GM10847 (cell line): Measurements from ENCODE around the gene DIDO1.

Experiments used
- POLR2A ChIP-seq: IDR thresholded peaks from 2 replicates; pipeline ENCODE4 v1.6.1; 2011; ENCODE audit not compliant: insufficient read length; ENCODE audit errors: extremely low read depth

The DIDO1 gene

GRCh38 chr20:62944746-62945145 lies 18.4 kb upstream of the DIDO1 start:
- TF ChIP-seq POLR2A, result no peak

- TF ChIP-seq POLR2A, result no peak
Measured at GRCh38 chr20:62944184-62944583, 17.9 kb upstream of the DIDO1 start.

DNA sequence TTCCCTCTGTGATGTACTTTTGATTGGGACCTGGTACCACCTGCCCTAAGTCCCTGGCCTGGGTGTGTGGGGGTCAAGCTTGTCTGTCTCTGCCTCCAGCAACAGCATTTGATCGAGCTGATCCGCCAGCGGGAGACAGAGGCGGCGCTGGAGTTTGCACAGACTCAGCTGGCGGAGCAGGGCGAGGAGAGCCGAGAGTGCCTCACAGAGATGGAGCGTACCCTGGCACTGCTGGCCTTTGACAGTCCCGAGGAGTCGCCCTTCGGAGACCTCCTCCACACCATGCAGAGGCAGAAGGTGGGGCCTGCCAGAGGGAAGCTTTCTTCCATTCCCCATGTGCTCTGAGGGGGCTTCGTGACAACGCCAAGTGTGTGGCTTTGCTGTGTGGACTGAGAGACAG lies 17.1 kb upstream of the DIDO1 start:
- TF ChIP-seq POLR2A, result no peak

DNA sequence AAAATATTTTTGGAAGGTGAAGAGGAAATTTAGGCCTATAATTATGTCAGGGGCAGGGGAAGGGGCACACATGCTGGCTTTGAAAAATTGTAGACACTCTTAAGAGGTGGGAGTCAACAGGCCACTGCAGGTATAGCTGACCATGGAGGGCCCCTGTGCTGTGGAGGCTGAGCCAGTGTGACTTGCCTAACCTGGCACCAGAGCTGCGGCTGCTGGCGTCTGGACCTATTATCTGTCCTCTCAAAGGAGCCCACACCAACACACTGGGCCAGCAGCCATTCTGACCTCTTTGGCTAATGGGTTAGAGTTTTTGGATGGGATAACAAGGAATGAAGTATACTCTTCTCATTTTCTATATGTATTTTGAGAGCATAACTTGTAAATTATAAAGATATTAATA lies 16.2 kb upstream of the DIDO1 start:
- no peak for TF ChIP-seq POLR2A

DNA sequence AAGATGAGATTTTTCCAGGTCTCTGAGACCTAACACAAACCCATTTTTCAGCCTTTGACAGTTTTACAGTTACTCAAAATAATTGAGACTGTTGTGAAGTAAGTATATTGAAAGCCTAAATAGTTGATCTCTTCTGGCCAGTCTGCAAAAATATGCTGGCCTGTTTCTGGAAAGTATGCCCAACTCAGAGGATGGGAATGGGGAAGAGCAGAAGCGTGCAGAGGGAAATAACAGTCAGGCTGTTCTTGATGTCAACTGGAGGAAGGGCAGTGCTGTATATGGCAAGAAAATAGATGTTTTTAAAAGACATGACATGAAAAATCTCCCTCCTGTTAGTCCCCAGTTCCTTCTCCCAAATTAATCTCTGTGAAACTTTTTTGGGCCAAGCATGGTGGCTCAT lies 15.5 kb upstream of the DIDO1 start:
- no peak for TF ChIP-seq POLR2A

DNA sequence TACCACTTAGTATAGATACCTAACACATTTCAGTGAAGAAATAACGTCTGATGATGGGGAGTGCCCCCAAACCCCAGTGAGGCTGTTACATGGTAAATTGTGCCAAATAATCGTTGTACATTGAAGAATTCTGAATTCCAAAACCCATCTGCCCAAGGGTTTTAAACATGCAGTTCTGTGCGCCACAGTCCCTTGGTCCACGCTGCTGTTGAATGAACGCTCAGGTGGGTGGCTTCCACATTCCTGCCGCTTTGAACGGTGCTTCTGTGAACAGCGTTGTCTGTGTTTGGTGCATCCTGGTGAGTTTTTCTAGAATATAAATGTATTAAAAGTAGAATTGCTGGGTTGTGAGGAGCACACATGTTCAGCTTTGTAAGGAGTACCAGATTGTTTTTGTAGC lies 14.6 kb upstream of the DIDO1 start:
- no peak for TF ChIP-seq POLR2A

- TF ChIP-seq POLR2A, result peak; percentile 8
Measured at GRCh38 chr20:62938105-62938888, 12.0 kb upstream of the DIDO1 start, which contains the start of gene GID8. GID8 (plus strand) TSS chr20:62938147; CDS start chr20:62941503, 3,356 bp downstream.

DNA sequence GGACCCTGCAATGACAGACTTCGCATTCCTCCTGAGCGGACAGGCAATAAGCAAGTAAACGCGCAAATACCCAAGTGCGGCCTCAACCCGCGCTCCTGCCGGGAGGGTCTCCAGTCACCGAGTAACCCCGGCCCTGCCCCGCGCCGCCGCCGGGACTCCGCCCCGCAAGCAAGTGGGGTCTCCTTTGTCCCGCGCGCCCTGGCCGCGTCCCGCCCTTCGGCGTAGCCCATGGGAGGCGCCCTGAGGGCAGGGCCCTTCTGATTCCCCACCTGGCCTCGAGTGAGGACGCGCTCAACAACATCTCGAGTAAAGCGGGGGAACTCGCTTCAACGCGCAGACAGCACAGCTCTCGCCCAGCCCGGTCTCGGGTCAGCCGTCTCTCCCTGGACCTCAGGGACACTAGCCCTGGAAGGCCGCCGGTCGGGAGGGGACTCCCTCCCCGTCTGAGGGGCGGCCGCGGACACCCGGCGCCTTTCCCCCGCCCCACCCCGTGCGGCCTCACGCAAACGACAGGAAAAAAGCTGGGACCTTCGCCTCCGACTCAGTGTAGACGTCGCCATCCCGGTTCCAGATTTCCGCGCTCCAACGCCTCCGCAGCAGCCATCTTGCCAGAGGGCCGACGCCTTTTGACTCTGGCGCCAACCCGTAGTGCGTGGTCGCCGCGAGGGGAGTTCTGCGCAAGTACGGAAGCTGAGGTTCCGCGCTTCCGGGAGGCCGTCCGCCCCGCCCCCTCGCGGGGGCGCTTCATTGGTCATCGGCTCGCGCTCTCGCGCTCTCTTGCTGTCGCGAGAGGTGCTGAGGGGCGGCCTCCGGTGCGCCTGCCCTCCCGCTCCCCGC lies 11.2 kb upstream of the DIDO1 start:
- TF ChIP-seq POLR2A, result peak; percentile 66

- TF ChIP-seq POLR2A, result no peak
Measured at GRCh38 chr20:62935968-62936585, 9.8 kb upstream of the DIDO1 start.

DNA sequence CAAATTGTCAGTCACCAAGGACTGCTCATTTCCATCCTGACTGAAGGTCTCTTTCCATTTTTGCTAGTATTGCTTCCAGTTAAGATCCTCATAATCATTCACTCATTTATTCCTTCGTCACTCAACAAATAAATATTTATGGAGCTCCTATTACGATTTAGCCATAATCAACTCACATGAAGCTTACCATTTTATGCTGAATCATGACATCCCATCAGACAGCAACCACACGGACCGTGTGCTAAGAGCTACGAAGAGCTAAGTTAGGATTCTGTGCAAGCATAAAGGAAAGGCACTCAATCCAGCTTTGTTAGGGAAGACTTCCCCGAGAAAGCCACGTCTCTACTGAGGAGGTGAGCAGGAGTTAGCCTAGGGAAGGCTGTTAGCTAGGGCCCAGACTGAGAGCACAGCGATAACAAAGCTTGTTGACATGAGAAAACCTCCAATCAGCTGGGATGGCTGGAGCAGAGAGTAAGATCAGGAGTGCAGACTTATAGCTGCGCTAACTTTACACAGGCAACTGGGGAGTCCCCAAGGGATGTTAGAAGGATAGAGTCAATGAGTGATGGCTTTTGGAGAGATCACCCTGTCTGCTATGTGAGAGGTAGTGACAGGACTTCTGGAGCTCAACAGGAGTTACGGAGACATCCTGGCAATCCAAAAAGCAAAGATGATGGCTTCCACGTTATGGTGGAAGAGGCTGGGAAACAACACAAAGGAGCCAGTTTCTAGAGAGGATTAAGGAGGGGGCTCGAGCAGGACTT lies 9.1 kb upstream of the DIDO1 start:
- TF ChIP-seq POLR2A, result no peak

DNA sequence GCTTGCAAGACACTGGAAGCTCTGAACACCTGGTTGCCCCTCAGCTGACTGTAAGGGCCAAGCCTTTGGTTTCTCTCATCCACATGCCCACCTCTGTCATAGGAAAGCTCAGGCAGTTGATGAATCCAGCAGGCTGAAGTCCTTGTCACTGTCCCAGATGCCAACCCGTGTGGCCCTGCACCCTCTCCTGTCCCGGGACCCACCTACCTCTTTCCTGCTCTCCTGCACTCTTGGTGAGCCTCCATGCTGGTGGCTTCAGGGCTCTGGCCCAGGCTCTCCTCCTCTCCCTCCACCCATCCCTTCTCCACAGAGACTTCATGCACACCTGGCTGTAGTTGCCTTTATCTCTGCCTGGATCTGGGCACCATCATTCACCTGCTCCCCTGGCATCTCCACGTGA lies 7.7 kb upstream of the DIDO1 start:
- TF ChIP-seq POLR2A, result no peak

DNA sequence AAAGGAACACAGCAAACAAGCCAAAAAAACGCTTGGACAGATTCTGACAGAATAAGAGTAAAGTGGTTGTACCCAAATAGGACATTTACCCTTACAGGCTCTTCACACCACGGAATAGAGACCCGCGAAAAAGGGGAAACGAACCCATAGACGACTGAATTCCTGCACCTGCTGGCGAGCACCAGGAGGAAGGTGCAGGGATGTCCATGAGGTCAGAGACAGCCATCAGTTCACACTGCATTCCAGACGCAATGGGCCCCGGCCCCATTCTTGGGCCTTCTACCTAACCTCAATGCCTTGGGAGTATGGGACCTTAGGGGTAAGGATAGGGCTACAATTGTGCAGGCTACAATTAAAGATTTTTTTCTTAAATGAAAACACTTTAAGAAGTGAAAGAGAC lies 5.2 kb upstream of the DIDO1 start:
- no peak for TF ChIP-seq POLR2A

DNA sequence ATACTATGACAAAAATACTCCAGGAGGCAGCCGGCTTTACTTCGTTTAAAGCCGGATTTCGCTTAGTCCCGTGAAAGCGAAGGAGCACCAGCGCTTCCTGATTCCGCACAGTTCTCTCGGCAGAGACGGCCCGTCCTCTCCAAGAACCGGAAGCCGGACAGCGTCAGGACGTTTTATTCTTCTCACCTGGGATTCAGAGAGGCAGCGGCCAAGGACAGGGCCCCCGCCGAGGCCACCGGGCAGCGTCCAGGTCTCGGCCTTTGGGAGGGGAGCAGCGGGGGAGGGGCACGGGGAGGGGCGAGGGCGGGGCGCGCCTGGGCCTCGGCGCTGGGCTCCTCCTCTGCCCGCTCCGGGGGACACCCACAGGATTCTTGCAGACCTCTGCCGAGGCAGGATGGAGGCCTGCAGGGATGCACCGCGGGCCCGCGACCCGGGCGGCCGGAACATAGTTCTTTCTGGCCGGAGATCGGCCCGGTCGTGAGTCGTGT lies 2.8 kb upstream of the DIDO1 start:
- peak; percentile 17 for TF ChIP-seq POLR2A

- no peak for TF ChIP-seq POLR2A
Measured at GRCh38 chr20:62928246-62928939, 2.1 kb upstream of the DIDO1 start.

GRCh38 chr20:62927128-62927705 lies 912 bp upstream of the DIDO1 start:
- no peak for TF ChIP-seq POLR2A
